Pulmonary artery endothelial cell (primary cell): ENCODE data around the gene SAG. TPM values are rescaled to one million over a fixed set of nuclear protein-coding genes. Genes with fewer than 3 reads are reported as not detected.
"Not testable (repeated sequence)": the region's sequence is repeated elsewhere in the genome, so short reads cannot be mapped to it uniquely, and the experiment has no call there.

Experiments
- DNase-seq: peaks from one replicate; pipeline ENCODE4 v3.0.0-alpha.2; 2011; ENCODE audit warnings: low read depth, low spot score
- total RNA-seq: library from RNA; depleted of rRNA; stranded (reverse); fragments of >200 nt; gene quantifications from 2 replicates; pipeline ENCODE4 v1.2.3, GENCODE V29; 2014

SAG gene
- total RNA-seq, 1 donor from 2014 or later, result 0.07 TPM

GRCh38 chr2:233329489-233330135 lies 22.0 kb downstream of the SAG start:
- DNase-seq, result no peak

GRCh38 chr2:233331536-233331935 lies 23.9 kb downstream of the SAG start:
- no peak for DNase-seq

- no peak for DNase-seq
Observed at GRCh38 chr2:233332125-233332524, 24.5 kb downstream of the SAG start.

- no peak for DNase-seq
Observed at GRCh38 chr2:233334915-233335314, 27.3 kb downstream of the SAG start.

GRCh38 chr2:233336091-233336490 lies 28.5 kb downstream of the SAG start:
- DNase-seq, result not testable (repeated sequence)

GRCh38 chr2:233336541-233336940 lies 28.9 kb downstream of the SAG start:
- no peak for DNase-seq

GRCh38 chr2:233338046-233338445 lies 30.4 kb downstream of the SAG start:
- DNase-seq, result no peak

GRCh38 chr2:233338812-233339368 lies 31.3 kb downstream of the SAG start:
- no peak for DNase-seq

GRCh38 chr2:233339427-233339826 lies 31.8 kb downstream of the SAG start:
- DNase-seq, result no peak

- no peak for DNase-seq
Observed at GRCh38 chr2:233341296-233341695, 33.7 kb downstream of the SAG start.

GRCh38 chr2:233342301-233342700 lies 34.7 kb downstream of the SAG start:
- DNase-seq, result no peak

- DNase-seq, result no peak
Observed at GRCh38 chr2:233343171-233343705, 35.6 kb downstream of the SAG start.

- no peak for DNase-seq
Observed at GRCh38 chr2:233346376-233346775, 38.8 kb downstream of the SAG start.

GRCh38 chr2:233346930-233347329 lies 39.3 kb downstream of the SAG start:
- no peak for DNase-seq

- DNase-seq, result no peak
Observed at GRCh38 chr2:233349005-233349998, 41.7 kb downstream of the SAG start.

- DNase-seq, result peak; percentile 22
Observed at GRCh38 chr2:233350708-233351107, 43.1 kb downstream of the SAG start.

- no peak for DNase-seq
Observed at GRCh38 chr2:233351423-233351822, 43.8 kb downstream of the SAG start.

- no peak for DNase-seq
Observed at GRCh38 chr2:233352141-233352842, 44.7 kb downstream of the SAG start.

- no peak for DNase-seq
Observed at GRCh38 chr2:233353101-233353768, 45.6 kb downstream of the SAG start.

- no peak for DNase-seq
Observed at GRCh38 chr2:233353769-233354499, 46.3 kb downstream of the SAG start, which contains the start of gene DGKD. Gene DGKD, plus strand, starts transcription at chr2:233354494. Its CDS starts 25 bp downstream, at chr2:233354519.
